ENCODE measurements around the gene BFSP1.

Gene BFSP1

DNA sequence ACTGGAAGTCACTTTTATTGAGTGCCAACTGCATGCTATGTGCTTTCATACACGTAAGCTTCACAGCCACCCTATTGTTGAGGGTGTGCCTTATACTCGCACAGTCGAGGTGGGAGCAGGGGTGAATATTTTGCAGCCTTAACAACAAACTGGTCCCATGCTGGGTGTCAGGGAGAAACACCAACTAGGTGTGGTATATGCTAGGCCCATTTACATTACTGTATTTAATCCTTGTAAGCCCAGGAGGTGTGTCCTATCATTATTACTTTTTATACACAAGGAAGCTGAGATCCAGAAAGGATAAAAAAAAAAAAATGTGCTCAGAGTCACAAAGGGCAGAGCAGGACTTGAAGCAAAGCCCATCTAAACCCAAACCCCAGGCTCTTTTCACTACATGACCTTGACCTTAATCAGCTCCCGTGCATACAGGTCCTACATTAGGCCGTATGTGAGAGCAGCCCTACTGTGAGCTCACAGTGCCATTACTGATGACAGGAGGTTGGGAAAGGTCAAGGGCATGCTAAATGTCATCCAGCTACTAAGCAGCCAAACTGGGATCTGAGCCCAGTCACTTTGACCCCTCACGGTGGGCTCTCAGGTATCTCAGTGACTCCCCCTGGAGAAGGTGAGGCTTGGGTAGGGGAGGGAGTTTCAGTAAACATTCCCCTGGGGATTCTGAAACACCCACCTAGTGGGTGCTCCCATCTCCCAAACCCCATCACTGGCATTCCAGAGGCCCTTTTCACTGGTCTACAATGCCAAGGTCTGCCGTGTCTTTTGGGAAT lies 61.7 kb downstream of the BFSP1 start:
- TF ChIP-seq, protein P1, sequence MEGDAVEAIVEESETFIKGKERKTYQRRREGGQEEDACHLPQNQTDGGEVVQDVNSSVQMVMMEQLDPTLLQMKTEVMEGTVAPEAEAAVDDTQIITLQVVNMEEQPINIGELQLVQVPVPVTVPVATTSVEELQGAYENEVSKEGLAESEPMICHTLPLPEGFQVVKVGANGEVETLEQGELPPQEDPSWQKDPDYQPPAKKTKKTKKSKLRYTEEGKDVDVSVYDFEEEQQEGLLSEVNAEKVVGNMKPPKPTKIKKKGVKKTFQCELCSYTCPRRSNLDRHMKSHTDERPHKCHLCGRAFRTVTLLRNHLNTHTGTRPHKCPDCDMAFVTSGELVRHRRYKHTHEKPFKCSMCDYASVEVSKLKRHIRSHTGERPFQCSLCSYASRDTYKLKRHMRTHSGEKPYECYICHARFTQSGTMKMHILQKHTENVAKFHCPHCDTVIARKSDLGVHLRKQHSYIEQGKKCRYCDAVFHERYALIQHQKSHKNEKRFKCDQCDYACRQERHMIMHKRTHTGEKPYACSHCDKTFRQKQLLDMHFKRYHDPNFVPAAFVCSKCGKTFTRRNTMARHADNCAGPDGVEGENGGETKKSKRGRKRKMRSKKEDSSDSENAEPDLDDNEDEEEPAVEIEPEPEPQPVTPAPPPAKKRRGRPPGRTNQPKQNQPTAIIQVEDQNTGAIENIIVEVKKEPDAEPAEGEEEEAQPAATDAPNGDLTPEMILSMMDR (IDR thresholded peaks at IDR 0.05; ENCODE audit: borderline replicate concordance, insufficient read depth, low read depth, low read length) = no peak
- no peak overlapping the region for H3K4me3 ChIP-seq (ENCODE audit: low read depth, low read length)

DNA sequence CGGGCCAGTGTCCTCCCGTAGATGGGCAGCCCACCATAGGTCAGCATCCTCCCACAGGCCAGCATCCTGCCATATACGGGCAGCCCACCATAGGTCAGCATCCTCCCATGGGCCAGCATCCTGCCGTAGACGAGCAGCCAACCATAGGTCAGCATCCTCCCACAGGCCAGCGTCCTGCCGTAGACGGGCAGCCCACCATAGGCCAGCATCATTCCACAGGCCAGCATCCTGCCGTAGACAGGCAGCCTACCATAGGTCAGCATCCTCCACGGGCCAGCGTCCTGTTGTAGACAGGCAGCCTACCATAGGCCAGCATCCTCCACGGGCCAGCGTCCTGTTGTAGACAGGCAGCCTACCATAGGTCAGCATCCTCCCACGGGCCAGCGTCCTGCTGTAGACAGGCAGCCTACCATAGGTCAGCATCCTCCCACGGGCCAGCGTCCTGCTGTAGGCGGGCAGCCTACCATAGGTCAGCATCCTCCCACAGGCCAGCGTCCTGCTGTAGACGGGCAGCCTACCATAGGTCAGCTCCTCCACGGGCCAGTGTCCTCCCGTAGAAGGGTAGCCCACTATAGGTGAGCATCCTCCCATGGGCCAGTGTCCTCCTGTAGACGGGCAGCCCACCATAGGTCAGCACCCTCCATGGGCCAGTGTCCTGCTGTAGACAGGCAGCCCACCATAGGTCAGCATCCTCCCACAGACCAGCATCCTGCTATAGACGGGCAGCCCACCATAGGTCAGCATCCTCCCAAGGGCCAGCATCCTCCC lies 62.9 kb downstream of the BFSP1 start:
- no peak overlapping the region for H3K4me3 ChIP-seq (ENCODE audit: low read depth, low read length)
- TF ChIP-seq, protein P1 (IDR thresholded peaks at IDR 0.05; ENCODE audit: borderline replicate concordance, insufficient read depth, low read depth, low read length) = no peak

DNA sequence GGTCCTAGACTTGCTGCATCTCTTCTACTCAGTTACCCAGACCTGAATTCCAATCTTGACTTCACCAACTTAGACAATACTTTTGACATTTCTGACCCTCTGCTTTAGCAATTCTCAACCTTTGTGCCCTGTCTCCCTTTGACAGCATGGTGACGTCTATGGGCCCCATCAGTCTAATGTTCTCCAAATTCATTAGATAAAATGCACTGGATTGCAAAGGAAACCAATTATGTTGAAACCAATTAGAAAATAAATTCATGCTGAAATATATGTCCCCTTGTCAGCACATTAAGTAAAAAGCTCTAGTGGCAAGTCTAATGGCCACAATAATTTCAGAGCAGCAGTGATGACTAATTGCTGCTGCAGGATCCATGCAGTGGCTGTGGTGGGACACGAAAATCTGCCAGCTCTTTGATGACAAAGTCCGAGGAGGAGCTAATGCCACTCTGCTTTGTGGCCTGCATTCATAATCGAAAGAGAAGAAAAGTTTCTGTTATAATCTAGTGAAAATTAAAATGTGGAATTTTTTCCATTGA lies 64.0 kb downstream of the BFSP1 start:
- H3K4me3 ChIP-seq (ENCODE audit: low read depth, low read length) = no peak overlapping the region
- TF ChIP-seq, protein P1 (IDR thresholded peaks at IDR 0.05; ENCODE audit: borderline replicate concordance, insufficient read depth, low read depth, low read length) = no peak

DNA sequence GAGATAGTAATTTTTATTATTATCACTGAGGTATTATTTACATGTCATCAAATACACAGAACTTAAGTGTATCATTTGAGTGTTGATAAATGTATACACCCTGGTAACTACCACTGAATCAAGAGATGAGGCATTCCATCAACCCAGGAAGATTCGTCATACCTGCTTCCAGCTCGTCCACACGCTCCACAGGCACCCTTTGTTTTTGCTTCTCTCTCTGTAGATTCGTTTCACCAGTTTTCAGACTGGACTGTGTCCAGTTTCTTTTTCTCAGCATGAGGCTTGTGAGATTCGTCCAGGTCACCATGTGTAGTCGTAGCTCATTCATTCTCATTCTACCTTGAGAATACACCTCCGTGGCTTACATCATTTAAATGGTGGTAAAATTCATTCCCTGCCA lies 64.5 kb downstream of the BFSP1 start:
- TF ChIP-seq, protein P1 (IDR thresholded peaks at IDR 0.05; ENCODE audit: borderline replicate concordance, insufficient read depth, low read depth, low read length) = no peak
- no peak overlapping the region for H3K4me3 ChIP-seq (ENCODE audit: low read depth, low read length)

DNA sequence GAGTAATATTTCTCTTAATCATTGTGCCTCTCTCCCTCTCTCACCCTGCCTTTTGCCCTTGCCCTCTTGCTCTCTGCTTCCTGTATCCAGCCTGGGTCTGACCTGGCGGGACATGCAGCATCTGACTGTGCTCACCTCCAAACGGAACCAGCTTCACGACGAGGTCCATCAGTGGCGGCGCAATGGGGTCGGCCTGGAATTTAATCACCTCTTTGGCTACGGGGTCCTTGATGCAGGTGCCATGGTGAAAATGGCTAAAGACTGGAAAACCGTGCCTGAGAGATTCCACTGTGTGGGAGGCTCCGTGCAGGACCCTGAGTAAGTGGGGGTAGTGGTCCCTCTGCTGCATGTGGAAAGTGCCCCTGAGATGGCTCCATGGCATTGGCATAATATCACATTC lies 65.9 kb downstream of the BFSP1 start:
- TF ChIP-seq, protein P1 (IDR thresholded peaks at IDR 0.05; ENCODE audit: borderline replicate concordance, insufficient read depth, low read depth, low read length) = no peak
- H3K4me3 ChIP-seq (ENCODE audit: low read depth, low read length) = no peak overlapping the region

DNA sequence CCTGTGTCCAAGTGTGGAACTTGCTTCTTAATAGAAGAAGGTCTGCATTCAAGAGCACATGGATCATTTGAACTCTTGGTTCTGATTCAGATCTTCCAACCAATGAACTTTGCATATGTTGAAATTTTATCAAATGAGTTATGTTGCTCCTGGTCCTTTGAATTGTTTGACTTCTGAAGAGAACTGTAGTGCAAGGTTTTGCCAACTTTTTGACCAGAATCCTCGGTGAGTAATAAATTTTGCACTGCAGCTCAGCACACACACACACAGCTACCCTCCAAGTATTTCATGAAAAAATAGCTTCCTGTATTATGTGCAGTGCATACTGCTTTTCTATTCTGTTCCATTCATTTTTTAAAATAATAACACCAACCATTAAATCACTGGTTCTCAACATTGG lies 67.5 kb downstream of the BFSP1 start:
- TF ChIP-seq, protein P1 (IDR thresholded peaks at IDR 0.05; ENCODE audit: borderline replicate concordance, insufficient read depth, low read depth, low read length) = no peak
- no peak overlapping the region for H3K4me3 ChIP-seq (ENCODE audit: low read depth, low read length)

Data from GM12875 (cell line).